AG04449 (cell line): ENCODE results near the gene LYPD6.

Source experiments
- CTCF ChIA-PET: fragments of 350-600 bp; formaldehyde crosslinking; extraction: SDS; loops from one replicate; lab custom pipeline; 2021; ENCODE audit warnings: antibody characterized with exemption; lab: Yijun Ruan, JAX
- POLR2A ChIA-PET: fragments of 400-600, 350-600 bp; formaldehyde crosslinking; extraction: SDS; loops from one replicate; lab custom pipeline; 2020; ENCODE audit warnings: antibody characterized with exemption, inconsistent platforms; lab: Yijun Ruan, JAX
- DNase-seq: peaks from one replicate; pipeline ENCODE4 v3.0.0-alpha.2; 2010; ENCODE audit warnings: low read depth, low spot score
- H3K4me3 ChIP-seq: 2 replicates; pipeline ENCODE4 v1.5.1; 2011; ENCODE audit warnings: low read depth, mild to moderate bottlenecking, control low read depth, low read length
- CTCF ChIP-seq: IDR thresholded peaks from one replicate; pipeline ENCODE4 v1.5.1; 2011; ENCODE audit warnings: mild to moderate bottlenecking, moderate library complexity, low read length, control low read depth, inconsistent platforms; ENCODE audit not compliant: insufficient read depth; ENCODE audit errors: missing control alignments

Gene LYPD6

GRCh38 chr2:149339324-149339723, 8.9 kb downstream of the LYPD6 start:
- CTCF ChIA-PET = interaction anchor here (1.4 kb wide), 1 partner anchor 322 kb away, joined by 4 read pairs; no protein-coding TSS in a partner anchor
- H3K4me3 ChIP-seq = no peak overlapping the region
- POLR2A ChIA-PET = no interaction called here
- DNase-seq = no peak
- no peak for TF ChIP-seq CTCF

- POLR2A ChIA-PET = no interaction called here
- DNase-seq = no peak
- CTCF ChIA-PET = interaction anchor here (1.8 kb wide), 1 partner anchor 11 kb away, joined by 6 read pairs; no protein-coding TSS in a partner anchor
- no peak for TF ChIP-seq CTCF
- no peak overlapping the region for H3K4me3 ChIP-seq
These were observed 12.1 kb downstream of the LYPD6 start for GRCh38 chr2:149342509-149342908.

- POLR2A ChIA-PET = no interaction called here
- no peak overlapping the region for H3K4me3 ChIP-seq
- DNase-seq = no peak
- CTCF ChIA-PET = no interaction called here
- TF ChIP-seq CTCF = no peak
These were observed 13.7 kb downstream of the LYPD6 start for GRCh38 chr2:149344105-149344504.

- ChIA-PET POLR2A (no interaction called here), CTCF (no interaction called here)
- no peak for TF ChIP-seq CTCF
- DNase-seq = no peak
- H3K4me3 ChIP-seq = no peak overlapping the region
These were observed 15.9 kb downstream of the LYPD6 start for GRCh38 chr2:149346272-149346671.

- no peak for TF ChIP-seq CTCF
- CTCF ChIA-PET = no interaction called here
- H3K4me3 ChIP-seq = no peak overlapping the region
- DNase-seq = no peak
- POLR2A ChIA-PET = no interaction called here
These were observed 17.9 kb downstream of the LYPD6 start for GRCh38 chr2:149348291-149348690.

- CTCF ChIA-PET = no interaction called here
- POLR2A ChIA-PET = no interaction called here
- TF ChIP-seq CTCF = no peak
- DNase-seq = no peak
- no peak overlapping the region for H3K4me3 ChIP-seq
These were observed 23.0 kb downstream of the LYPD6 start for GRCh38 chr2:149353421-149353820.
